Panc1 (cell line): ENCODE measurements around the gene UQCRH.
"Not testable (repeated sequence)": the region's sequence is repeated elsewhere in the genome, so short reads cannot be mapped to it uniquely, and the experiment has no call there.

Experiments used
- POLR2AphosphoS5 ChIP-seq: IDR thresholded peaks from 2 replicates; pipeline ENCODE4 v1.6.1; 2012; ENCODE audit warnings: mild to moderate bottlenecking, low read depth, low read length, moderate library complexity
- TCF7L2 ChIP-seq: IDR thresholded peaks from 2 replicates; pipeline ENCODE4 v1.6.1; 2011; ENCODE audit warnings: mild to moderate bottlenecking, low read depth, low read length, inconsistent platforms
- TF ChIP-seq, protein P1 (sequence below): fragments of 450-650 bp; IDR thresholded peaks from 2 replicates; pipeline ENCODE4 v1.5.1; 2017; ENCODE audit warnings: mild to moderate bottlenecking
- TF ChIP-seq, protein P2 (sequence below), 2 experiments: IDR thresholded peaks; 2 replicates each; pipeline ENCODE4 v1.6.1; 2011 to 2012; ENCODE audit warnings: low read depth in 2 of 2, control low read depth in 1 of 2, low read length in 1 of 2, mild to moderate bottlenecking in 1 of 2, moderate library complexity in 1 of 2; ENCODE audit not compliant: insufficient read depth in 1 of 2

DNA sequence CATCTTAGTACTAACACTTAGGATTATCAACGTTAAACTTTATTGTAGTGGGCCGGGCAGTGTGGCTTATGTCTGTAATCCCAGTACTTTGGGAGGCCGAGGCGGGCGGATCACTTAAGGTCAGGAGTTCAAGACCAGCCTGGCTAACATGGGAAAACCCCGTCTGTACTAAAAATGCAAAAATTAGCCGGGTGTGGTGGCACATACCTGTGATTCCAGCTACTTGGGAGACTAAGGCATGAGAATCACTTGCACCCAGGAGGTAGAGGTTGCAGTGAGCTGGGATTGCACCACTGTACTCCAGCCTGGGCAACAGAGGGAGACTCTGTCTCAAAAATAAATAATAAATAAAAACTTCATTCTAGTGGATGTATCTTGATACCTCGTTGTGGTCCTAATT, 62.3 kb downstream of the UQCRH start:
- TF ChIP-seq, protein P1, sequence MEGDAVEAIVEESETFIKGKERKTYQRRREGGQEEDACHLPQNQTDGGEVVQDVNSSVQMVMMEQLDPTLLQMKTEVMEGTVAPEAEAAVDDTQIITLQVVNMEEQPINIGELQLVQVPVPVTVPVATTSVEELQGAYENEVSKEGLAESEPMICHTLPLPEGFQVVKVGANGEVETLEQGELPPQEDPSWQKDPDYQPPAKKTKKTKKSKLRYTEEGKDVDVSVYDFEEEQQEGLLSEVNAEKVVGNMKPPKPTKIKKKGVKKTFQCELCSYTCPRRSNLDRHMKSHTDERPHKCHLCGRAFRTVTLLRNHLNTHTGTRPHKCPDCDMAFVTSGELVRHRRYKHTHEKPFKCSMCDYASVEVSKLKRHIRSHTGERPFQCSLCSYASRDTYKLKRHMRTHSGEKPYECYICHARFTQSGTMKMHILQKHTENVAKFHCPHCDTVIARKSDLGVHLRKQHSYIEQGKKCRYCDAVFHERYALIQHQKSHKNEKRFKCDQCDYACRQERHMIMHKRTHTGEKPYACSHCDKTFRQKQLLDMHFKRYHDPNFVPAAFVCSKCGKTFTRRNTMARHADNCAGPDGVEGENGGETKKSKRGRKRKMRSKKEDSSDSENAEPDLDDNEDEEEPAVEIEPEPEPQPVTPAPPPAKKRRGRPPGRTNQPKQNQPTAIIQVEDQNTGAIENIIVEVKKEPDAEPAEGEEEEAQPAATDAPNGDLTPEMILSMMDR: not testable (repeated sequence)
- not testable (repeated sequence) for TF ChIP-seq POLR2AphosphoS5, TCF7L2
- TF ChIP-seq, protein P2, sequence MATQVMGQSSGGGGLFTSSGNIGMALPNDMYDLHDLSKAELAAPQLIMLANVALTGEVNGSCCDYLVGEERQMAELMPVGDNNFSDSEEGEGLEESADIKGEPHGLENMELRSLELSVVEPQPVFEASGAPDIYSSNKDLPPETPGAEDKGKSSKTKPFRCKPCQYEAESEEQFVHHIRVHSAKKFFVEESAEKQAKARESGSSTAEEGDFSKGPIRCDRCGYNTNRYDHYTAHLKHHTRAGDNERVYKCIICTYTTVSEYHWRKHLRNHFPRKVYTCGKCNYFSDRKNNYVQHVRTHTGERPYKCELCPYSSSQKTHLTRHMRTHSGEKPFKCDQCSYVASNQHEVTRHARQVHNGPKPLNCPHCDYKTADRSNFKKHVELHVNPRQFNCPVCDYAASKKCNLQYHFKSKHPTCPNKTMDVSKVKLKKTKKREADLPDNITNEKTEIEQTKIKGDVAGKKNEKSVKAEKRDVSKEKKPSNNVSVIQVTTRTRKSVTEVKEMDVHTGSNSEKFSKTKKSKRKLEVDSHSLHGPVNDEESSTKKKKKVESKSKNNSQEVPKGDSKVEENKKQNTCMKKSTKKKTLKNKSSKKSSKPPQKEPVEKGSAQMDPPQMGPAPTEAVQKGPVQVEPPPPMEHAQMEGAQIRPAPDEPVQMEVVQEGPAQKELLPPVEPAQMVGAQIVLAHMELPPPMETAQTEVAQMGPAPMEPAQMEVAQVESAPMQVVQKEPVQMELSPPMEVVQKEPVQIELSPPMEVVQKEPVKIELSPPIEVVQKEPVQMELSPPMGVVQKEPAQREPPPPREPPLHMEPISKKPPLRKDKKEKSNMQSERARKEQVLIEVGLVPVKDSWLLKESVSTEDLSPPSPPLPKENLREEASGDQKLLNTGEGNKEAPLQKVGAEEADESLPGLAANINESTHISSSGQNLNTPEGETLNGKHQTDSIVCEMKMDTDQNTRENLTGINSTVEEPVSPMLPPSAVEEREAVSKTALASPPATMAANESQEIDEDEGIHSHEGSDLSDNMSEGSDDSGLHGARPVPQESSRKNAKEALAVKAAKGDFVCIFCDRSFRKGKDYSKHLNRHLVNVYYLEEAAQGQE (IDR thresholded peaks at IDR 0.05; ENCODE audit: insufficient read depth in 1 of 2, low read depth in 2 of 2, low read length in 1 of 2): not testable (repeated sequence)
